HG02870 (cell line): ENCODE measurements around the gene AP2M1.
A peak's percentile ranks its signal among the peaks of the same experiment; 100 is the strongest.

ENCODE experiments used
- ATAC-seq: cut with Tn5 transposase; IDR thresholded peaks from one replicate; pipeline ENCODE4 v1.9.1; 2021; ENCODE audit warnings: mild to moderate bottlenecking, moderate library complexity; ENCODE audit not compliant: unreplicated experiment

The AP2M1 gene

DNA sequence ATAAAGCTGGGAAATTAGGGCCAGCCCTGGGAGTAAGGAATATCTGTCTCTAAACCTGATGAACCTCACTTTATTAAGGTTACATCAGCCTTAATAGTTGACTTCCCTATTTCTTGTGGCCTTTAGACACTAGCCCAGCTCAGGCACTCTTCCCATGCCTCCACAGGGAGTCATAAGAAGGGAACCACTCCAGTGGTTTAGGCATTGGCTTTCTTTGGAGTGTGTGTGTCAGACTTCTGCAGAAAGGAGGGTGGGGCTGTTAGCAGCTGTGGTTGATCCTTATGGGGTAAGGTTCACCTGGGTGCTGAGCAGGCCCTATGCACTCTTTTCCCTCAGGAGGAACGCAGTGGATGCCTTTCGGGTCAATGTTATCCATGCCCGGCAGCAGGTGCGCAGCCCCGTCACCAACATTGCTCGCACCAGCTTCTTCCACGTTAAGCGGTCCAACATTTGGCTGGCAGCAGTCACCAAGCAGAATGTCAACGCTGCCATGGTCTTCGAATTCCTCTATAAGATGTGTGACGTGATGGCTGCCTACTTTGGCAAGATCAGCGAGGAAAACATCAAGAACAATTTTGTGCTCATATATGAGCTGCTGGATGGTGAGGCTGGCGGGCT is 4.0 kb downstream of the AP2M1 start:
- ATAC-seq = no peak

DNA sequence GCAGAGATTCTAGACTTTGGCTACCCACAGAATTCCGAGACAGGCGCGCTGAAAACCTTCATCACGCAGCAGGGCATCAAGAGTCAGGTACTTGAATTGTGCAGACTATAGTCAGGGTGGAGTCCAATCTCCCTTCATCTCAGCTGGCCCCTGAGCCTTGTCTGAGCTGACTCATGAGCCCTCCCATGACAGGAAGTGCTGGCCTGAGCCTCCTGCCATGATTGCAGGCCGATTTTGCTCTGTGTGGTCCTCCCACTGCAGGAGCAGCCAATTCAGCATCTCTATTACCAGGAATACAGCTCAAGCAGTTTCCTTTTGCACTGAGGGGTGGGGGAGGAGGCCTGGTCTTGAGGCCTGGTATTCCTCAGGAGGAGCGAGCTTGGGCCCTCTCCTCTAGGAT is 5.5 kb downstream of the AP2M1 start:
- no peak for ATAC-seq

DNA sequence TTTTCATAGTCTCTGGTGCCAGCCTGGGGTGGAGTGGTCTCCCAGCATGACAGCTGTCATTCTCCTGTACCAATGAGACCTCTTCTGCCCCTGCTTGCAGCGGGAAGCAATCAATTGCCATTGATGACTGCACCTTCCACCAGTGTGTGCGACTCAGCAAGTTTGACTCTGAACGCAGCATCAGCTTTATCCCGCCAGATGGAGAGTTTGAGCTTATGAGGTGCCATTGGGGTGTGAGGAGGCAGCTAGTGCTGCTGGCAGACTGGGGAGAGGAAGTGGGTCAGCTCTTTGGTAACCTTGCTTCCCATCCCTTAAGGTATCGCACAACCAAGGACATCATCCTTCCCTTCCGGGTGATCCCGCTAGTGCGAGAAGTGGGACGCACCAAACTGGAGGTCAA is 6.9 kb downstream of the AP2M1 start:
- no peak for ATAC-seq

DNA sequence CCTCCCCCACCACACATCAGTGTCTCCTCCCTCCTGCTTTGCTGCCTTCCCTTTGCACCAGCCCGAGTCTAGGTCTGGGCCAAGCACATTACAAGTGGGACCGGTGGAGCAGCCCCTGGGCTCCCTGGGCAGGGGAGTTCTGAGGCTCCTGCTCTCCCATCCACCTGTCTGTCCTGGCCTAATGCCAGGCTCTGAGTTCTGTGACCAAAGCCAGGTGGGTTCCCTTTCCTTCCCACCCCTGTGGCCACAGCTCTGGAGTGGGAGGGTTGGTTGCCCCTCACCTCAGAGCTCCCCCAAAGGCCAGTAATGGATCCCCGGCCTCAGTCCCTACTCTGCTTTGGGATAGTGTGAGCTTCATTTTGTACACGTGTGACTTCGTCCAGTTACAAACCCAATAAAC is 9.0 kb downstream of the AP2M1 start:
- no peak for ATAC-seq

DNA sequence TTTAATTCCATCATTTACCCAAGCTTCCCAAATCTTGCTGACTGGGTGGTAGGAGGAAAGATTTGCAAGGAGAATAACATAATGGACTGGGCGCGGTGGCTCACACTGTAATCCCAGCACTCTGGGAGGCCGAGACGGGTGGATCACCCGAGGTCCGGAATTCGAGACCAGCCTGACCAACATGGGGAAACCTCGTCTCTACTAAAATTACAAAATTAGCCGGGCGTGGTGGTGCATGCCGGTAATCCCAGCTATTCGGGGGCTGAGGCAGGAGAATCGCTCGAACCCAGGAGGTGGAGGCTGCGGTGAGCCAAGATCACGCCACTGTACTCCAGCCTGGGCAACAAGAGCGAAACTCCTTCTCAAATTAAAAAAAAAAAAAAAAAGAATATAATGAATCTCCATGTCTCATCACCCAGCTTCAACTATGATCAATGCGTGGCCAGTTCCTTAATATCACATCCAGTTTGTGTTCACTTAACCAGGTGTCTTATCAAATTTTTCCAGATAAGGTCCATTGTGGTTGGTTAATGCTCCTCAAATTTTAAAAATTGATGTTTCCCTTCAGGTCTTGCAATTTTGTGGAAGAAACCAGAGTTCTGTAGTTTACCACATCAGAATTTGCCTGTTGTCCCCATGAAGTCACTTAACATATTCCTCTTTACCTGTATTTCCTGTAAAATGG is 10.0 kb downstream of the AP2M1 start:
- ATAC-seq = no peak

DNA sequence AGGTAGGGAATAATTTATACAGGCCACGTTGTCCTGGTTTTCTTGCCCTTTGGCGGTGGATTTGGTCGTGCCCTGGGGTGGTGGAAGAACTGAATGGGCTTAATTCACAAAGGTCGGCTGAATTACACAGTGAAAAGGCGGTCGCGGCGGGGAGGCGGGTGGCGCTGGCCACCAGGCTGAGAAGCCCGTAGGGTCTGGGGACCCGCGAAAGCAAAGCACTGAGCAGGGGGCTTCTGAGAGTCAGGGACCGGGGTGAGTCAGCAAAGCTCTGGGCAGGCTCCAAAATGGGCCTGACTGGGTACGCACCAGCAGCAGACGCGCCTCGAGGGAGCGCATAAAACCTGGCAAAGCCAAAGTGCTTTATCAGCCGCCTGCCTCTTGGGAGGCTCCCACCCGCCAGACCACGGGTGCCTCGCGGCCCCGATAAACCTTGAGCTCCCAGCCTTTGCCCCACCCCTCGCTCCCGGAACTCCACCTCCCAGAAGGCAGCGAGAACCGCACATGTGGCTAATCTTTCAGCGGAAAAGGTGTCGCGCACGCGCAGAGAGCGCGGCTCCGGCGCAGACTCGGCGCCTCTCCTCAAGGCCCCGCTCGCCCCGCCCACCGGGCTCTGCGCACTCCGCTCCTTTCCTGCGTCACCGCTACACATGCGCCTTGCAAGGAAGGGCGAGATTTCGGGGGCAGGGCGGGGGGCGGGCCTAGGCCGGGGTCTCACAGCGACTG is 11.0 kb downstream of the AP2M1 start:
- peak; percentile 85 for ATAC-seq

DNA sequence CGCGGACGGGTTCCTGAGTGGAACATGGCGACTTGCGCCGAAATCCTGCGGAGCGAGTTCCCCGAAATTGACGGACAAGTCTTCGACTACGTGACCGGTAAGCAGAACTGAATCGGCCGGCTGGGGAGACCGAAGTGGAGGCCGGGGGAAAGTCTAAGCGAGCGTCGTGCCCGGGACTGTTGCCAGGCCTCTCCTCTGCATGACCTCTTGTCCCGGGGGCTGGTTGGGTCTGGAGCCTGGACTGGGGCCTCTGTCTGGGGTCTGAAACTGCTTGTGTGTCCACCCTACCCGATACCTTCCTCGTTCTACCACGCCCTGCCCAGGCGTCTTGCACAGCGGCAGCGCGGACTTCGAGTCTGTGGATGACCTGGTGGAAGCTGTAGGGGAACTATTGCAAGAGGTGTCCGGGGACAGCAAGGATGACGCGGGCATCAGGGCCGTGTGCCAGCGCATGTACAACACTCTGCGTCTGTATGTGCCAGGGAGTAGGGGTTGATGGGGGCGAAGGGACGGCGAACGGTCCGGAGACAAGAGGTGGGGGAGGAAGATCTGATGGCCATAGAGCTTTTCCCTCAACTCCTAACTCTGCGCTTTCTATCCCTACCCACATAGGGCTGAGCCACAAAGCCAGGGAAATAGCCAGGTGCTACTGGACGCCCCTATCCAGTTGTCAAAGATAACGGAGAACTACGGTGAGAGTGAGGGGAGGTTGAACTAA is 11.7 kb downstream of the AP2M1 start, which contains the start of gene ABCF3:
TSS of gene ABCF3 (plus strand) at position 16 of the 718 bp plus-strand sequence. CDS start at position 25, 9 bp downstream.
- peak; percentile 23 for ATAC-seq

DNA sequence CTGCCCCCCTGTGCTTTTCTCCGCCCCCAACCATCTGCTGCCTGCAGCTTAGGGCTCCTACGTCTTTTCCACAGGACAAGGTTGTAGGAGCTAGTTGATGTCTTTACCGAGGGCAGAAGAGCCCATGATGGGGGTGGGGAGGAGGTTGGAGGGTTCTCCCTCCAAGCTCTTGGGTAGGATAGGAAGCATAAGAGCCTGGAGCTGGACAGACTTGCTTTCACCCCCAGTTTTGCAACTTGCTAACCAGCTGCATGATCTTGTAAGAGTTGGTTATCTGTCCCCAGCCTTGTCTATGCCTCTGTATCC is 12.2 kb downstream of the AP2M1 start:
- no peak for ATAC-seq

DNA sequence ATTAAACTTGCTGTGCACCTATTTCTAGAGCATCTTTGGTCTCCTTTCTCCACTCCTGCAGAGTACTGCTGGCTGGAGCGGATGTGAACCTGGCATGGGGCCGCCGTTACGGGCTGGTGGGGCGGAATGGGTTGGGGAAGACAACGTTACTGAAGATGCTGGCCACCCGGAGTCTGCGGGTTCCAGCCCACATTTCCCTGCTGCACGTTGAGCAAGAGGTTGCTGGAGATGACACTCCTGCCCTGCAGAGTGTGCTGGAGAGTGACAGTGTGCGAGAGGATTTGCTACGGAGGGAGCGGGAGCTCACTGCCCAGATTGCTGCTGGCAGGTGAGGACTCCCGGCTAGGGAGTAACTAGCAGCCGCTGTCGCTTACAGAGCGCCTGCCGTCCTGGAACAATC is 13.4 kb downstream of the AP2M1 start:
- ATAC-seq = no peak

DNA sequence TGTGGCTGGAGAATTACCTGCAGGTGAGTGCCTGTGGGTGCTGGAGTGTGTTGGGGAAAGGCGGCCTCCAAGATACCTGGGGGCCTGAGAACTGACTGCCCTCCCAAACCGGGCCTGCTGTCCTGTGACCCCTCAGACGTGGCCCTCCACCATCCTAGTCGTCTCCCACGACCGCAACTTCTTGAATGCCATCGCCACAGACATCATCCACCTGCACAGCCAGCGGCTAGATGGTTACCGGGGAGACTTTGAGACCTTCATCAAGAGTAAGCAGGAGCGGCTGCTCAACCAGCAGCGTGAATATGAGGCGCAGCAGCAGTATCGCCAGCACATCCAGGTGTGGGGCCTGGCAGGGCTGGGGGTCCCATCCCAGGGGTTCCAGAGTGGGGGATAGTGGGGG is 14.8 kb downstream of the AP2M1 start:
- no peak for ATAC-seq

DNA sequence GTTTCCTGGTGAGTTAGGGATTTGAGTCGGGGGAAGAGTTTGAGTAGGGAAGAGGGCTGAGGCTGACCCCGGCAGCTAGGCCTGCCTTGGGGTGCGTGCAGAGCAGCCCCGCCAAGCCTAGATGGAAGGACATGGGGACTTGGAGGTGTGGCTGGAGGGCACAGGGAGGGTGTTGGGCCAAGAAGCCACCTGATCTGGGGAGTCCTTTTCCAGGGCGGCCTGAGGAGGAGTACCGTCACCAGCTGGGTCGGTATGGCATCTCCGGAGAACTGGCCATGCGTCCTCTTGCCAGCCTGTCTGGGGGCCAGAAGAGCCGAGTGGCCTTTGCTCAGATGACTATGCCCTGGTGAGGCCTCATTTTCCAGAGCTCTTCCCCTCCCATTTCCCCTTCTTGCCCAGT is 18.2 kb downstream of the AP2M1 start:
- no peak for ATAC-seq

DNA sequence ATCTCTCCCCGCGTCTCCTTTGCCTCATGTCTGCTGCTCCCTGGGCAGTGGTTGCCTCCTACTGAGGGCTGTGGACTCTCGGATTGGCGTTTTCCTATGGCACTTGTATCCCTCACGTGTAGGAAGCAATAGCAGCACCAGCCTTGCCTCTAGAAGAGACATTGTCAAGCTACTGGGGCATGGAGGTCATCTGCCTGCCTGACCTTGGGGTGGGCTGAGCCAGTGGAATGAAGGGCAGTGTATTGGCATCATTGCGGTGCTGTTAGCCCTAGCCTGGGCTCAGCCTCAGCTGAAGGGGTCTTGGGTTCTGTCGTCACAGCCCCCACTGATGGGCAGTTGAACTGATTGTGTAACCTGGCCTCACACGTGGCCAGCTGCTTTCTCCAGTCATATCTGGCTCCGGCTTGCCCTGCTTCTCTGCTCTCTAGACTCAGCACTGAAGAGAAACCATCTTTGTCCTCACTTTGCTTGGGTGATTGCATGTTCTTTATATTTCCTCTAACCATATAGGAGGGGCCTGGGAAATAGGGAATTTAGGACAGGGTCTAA is 19.4 kb downstream of the AP2M1 start:
- ATAC-seq = no peak

DNA sequence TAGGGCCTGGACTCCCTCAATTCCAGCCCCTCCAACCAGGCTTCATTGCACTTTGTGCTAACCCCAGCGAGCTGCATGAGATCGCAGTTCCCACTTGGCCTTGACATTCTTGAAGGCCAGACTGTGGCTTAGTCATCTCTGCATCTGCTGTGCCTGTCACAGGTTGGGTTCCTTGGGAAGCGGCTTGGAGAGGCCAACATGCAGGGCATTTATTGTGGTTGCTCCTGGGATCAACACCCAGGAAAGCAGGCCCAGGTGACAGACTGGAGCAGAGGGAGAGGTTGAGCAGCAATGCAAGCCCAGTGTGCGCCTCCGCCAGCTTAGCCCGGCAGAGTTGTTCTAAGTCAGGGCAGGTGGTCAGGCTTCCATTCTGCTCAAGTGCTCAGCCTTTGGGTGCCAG is 21.9 kb downstream of the AP2M1 start:
- no peak for ATAC-seq

DNA sequence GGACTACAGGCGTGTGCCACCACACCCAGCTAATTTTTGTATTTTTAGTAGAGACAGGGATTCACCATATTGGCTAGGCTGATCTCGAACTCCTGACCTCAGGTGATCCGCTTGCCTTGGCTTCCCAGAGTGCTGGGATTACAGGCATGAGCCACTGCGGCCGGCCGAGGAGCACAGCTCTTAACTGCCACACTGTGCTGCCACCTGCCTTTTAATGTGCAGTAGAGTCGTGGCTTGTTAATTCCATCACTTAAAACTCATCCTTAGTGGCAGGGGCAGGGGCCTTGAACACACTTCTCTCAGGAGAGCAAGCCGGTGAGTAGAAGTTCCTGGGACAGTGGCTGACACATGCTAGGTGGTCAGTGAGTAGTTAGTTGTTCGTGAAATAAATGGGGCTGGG is 23.9 kb downstream of the AP2M1 start:
- ATAC-seq = no peak

DNA sequence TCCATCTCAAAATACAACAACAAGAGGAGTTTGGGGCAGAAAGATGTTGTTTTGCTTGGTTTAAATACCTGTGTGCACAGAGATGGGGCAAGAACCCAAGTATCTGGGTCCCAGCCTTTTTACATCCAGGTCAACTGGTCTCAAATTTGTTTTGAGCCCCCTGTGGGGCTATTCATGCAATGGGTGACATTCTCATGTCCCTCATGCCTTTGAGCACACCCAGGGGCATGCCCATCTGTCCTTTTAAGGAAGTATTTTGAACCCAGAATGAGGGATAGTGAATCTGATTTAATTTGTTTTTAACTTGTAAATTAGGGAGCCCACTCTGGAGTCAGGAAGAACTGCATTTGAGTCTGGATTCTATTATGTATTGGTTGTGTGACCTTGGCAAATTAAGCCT is 26.2 kb downstream of the AP2M1 start:
- no peak for ATAC-seq

DNA sequence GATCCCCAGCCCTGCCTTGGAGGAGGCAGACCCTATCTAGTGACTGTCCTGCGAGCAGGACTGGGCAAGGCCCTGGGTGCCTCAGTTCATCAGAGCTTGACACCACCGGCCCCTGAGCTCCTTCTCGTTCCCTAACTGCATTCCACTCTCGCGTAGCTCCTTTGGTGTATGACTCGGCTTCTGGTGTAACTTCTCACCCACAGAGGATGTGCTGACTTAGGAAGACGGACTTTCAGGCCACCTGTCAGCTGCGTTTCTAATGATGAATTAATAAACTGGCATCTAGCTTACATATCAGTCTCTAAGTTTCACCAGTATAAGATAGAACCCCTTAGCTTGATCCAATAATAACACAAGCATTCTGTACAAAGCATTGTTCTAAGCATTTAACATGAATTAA is 28.9 kb downstream of the AP2M1 start:
- no peak for ATAC-seq

DNA sequence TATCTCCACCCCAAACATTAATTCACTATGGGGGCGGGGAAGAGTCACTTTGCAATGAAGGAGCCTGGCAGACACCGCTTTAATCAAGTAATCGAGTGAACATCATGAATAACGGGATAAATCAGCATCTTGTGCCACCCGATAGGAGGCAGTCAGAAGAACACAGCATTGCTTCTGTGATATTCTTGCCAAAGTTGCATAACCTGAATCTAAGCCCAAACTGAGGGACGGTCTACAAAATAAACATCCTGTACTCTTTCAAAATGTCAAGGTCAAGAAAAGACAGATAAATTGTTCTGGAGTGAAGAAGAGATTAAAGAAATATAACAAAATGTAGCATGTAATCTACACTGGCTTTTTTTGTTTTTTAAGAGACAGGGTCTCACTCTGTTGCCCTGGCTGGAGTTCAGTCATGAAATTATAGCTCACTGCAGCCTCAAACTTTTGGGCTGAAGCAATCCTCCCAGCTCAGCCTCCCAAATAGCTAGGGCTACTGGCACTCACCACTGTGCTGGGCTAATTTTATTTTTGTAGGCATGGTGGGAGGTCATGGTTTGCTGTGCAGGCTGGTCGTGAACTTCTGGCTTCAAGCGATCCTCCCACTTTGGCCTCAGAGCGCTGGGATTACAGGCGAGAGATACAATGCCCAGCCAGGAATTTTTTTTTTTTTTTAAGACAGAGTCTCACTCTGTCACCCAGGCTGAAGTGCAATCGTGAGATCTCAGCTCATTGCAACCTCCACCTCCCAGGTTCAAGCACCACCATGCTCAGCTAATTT is 34.7 kb downstream of the AP2M1 start:
- no peak for ATAC-seq

DNA sequence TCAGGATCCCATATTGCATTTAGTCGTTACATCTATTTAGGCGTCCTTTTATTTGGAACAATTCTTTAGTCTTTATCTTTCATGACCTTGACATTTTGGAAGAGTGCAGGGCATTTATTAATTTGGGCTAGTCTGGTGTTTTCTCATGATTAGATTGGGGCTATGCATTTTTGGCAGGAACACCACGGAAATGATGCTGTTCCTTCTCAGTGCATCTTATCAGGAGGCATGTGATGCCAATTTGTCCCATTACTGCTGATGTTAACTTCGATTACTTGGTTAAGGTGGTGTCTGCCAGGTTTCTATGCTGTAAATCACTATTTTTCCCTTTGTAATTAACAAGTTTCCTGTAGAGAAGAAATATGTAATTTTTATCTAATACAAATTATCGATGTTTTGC is 36.6 kb downstream of the AP2M1 start:
- no peak for ATAC-seq

DNA sequence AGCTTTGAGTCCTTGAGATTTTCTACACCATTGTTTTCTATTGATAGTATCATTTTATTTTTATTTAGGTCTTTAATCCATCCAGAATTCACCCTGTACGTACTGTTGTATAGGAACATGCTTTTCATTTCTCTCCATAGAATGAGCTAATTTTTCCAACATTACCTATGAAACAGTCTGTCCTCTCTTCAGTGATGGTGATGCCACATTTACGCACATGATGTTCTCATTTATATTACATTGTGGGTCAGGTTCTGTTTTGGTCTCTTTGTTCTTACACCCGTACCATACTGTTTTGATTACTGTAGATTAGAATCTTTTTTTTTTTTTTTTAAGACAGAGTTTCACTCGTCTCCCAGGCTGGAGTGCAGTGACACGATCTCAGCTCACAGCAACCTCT is 37.1 kb downstream of the AP2M1 start:
- no peak for ATAC-seq

DNA sequence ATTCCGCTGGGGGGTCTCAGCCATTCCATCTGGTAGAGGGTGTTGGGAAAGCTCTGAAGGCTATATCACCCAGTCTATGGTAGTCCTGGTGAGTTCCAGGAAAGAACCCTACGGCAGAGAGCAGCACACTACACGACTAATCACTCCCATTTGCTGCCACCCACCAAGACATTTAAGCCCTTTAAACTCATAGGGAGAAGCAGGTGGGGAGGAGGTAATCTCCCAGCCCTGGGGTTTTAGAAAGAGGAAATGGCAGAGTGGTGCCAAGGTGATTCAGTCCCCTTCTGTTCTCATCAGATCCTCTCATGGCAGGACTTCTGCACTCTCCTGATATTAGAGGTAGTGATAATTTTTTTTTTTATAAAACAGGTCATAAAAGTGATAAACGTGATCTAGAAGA is 44.2 kb downstream of the AP2M1 start:
- no peak for ATAC-seq

DNA sequence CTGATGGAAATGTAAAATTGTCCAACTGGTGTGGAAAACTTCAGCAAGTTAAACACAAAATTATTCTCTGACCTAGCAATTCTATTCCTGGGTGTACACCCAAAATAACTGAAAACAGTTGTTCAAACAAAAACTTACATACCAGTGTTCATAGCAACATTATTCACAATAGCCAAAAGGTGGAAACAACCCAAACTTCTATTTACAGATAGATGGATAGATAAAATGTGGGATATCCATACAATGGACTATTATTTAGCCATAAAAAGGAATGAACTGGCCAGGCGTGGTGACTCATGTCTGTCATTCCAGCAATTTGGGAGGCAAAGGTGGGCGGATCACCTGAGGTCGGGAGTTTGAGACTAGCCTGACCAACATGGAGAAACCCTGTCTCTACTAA is 47.9 kb downstream of the AP2M1 start:
- ATAC-seq = no peak
